HK-2 (cell line): ENCODE measurements around the gene ZNF614.
"Not testable (repeated sequence)": the region's sequence is repeated elsewhere in the genome, so short reads cannot be mapped to it uniquely, and the experiment has no call there.

Source experiments
- DNase-seq: peaks from one replicate; pipeline ENCODE4 v3.0.0-alpha.2; 2018; ENCODE audit not compliant: unreplicated experiment

ZNF614 gene

GRCh38 chr19:52028027-52028779 is at the start of gene ZNF614:
TSS of gene ZNF614 (minus strand) at chr19:52028379. CDS start at chr19:52025745, 2,634 bp downstream.
- DNase-seq, result peak; percentile 87

GRCh38 chr19:52070496-52070895 is 42.3 kb upstream of the ZNF614 start:
- DNase-seq, result no peak

- no peak for DNase-seq
These were observed 41.5 kb upstream of the ZNF614 start for GRCh38 chr19:52069653-52070052.

DNA sequence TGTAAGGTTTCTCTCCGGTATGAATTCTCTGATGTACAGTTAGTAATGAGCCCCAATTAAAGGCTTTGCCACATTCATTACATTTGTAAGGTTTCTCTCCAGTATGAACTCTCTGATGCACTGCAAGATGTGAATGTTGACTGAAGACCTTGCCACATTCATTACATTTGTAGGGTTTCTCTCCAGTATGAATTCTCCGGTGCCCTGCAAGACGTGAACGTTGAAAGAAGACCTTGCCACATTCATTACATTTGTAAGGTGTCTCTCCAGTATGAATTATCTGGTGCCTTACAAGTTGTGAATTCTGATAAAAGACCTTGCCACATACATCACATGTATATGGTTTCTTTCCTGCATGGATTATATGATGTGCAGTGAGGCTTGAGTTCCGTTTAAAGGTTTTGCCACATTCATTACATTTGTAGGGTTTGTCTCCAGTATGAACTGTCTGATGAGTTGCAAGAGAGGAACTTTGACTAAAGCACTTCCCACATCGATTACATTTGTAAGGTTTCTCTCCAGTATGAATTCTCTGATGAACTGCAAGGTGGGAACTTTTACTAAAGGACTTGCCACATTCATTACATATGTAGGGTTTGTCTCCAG is 38.2 kb upstream of the ZNF614 start:
- DNase-seq, result no peak

DNA sequence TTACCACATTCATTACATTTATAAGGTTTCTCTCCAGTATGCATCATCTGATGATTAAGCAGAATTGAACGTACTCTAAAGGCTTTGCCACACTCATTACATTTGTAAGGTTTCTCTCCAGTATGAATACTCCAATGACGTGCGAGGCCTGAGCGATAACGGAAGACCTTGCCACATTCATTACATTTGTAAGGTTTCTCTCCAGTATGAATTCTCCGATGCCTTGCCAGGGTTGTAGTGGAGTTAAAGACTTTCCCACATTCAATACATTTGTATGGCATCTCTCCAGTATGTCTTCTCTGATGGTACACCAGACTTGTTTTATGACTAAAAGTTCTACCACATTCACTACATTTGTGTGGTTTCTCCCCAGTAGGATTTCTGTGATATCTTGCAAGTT is 37.2 kb upstream of the ZNF614 start:
- no peak for DNase-seq

DNA sequence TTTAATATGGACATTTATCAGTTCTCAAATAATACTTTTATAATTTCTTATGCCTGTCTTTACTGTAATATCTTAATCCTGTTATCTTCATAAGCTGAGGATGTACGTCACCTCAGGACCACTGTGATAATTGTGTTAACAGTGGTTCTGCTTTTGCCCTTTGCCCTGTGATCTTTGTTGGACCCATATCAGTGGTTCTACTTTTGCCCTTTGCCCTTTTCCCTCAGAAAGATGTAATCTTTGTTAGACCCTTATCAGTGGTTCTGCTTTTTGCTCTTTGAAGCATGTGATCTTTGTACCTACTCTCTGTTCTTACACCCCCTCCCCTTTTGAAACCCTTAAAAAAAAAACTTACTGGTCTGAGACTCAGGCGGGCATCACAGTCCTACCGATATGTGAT is 28.3 kb upstream of the ZNF614 start:
- DNase-seq, result not testable (repeated sequence)

- not testable (repeated sequence) for DNase-seq
These were observed 23.6 kb upstream of the ZNF614 start for GRCh38 chr19:52051736-52052135.

GRCh38 chr19:52048555-52049501 is 20.6 kb upstream of the ZNF614 start, which contains the start of gene ZNF432:
TSS of gene ZNF432 (minus strand) at chr19:52048838. CDS start at chr19:52046868, 1,970 bp downstream.
- peak; percentile 92 for DNase-seq

DNA sequence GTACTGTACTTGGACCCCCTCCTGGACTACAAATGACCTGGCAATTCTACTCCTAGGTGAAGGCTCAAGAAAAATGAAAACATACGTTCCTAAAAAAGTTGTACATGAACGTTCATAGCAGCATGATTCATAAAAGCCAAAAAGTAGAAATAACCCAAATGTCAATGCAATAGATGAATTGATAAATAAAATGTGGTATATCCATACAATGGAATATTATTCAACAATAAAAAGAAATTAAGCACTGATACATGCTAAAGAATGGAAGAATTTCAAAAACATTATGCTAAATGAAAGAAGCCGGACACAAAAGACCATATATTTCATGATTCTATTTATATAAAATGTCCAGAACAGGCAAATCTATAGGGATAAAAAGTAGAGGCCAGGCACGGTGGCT is 11.0 kb upstream of the ZNF614 start:
- DNase-seq, result no peak

DNA sequence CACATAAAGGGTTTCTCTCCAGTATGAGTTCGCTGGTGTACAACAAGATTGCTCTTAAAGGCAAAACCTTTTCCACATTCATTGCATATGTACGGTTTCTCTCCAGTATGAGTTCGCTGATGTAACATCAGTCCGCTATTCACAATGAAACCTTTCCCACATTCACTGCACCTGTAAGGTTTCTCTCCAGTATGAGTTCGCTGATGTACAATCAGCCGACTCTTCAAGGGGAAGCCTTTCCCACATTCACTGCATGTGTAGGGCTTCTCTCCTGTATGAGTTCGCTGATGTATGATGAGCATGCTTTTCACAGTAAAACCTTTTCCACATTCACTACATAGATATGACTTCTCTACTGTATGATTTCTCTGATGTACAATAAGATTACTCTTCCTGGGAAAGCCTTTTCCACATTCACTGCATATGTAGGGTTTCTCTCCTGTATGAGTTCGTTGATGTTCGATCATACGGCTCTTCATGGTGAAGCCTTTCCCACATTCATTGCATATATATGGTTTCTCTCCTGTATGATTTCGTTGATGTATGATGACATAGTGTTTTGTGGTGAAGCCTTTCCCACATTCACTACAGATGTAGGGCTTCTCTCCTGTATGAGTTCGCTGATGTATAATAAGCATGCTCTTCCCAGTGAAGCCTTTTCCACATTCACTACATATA is 6.0 kb upstream of the ZNF614 start:
- DNase-seq, result no peak

- DNase-seq, result no peak
These were observed 573 bp upstream of the ZNF614 start for GRCh38 chr19:52028780-52029123.

DNA sequence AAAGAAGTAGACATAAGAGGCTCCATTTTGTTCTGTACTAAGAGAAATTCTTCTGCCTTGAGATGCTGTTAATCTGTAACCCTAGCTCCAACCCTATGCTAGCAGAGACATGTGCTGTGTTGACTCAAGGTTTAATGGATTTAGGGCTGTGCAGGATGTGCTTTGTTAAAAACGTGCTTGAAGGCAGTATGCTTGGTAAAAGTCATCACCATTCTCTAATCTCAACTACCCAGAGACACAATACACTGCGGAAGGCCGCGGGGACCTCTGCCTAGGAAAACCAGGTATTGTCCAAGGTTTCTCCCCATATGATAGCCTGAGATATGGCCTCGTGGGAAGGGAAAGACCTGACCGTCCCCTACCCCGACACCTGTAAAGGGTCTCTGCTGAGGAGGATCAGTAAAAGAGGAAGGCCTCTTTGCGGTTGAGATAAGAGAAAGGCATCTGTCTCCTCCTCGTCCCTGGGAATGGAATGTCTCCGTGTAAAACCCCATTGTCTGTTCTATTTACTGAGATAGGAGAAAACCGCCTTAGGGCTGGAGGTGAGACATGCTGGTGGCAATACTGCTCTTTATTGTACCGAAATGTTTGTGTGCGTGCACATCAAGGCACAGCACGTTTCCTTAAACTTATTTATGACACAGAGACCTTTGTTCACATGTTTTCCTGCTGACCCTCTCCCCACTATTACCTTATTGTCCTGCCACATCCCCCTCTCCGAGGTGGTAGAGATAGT is 1.8 kb downstream of the ZNF614 start:
- not testable (repeated sequence) for DNase-seq

DNA sequence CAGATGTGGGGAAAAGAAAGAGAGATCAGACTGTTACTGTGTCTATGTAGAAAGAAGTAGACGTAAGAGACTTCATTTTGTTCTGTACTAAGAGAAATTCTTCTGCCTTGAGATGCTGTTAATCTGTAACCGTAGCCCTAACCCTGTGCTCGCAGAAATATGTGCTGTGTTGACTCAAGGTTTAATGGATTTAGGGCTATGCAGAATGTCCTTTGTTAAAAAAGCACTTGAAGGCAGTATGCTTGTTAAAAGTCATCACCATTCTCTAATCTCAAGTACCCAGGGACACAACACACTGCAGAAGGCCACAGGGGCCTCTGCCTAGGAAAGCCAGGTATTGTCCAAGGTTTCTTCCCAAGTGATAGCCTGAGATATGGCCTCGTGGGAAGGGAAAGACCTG is 3.7 kb downstream of the ZNF614 start:
- not testable (repeated sequence) for DNase-seq

GRCh38 chr19:52022193-52022592 is 6.0 kb downstream of the ZNF614 start:
- DNase-seq, result no peak

DNA sequence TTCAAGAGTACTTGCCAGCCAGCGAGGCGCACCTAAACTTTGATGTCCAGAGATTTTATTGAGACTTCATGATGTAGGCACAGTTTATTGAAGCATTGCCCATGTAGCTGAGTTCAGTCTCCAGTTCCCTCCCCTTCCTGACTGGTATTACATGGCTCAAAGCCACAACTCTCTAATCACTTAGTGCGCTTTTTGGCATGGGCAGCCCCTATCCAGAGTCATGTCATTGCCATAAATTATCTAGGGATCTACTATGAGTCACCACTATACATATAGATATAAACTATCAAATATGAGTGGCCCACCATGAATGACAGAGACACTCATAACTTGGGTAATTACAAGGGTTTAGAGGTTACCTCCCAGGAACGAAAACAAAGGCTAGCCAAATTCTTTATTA is 7.7 kb downstream of the ZNF614 start:
- DNase-seq, result no peak

GRCh38 chr19:52010674-52011073 is 17.5 kb downstream of the ZNF614 start:
- DNase-seq, result no peak

DNA sequence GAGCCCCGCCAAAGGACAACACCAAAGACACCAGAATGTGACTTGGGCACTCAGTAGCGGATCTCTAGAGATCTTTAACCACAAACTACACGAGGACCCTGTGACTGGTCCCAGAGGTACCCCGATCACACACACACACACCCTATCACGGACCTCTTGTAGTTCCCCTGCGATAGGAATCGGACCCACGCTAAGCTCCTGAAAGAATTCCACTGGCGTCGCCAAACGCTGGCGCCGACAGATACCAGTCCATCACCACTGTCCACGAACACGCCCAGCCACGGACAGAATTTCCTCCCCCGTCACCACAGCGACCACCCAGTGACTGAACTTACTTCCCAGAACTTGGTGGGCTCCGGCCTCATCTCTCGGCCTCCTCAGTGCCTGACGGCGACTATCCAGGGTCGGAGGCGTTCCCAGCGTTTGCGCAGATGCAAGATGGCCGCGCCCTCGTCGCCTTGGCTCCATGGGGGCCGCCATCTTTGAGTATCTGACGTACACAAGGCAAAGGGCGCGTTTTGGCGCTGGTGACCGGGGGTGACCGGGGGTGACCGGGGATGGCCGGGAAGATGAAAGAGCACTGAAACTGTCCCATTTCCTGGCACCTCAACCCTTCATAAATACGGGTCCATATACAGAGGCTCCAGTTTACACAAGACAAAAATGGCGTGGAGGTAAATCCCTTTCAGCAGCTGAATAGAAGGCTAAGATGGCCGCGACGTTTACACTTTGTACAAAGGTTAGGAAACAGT is 20.2 kb downstream of the ZNF614 start, which contains the start of gene ZNF615:
TSS of gene ZNF615 (minus strand) at position 406 of the 752 bp plus-strand sequence. CDS start 4,500 bp downstream, outside the sequence.
- peak; percentile 84 for DNase-seq

- DNase-seq, result peak; percentile 15
These were observed 20.8 kb downstream of the ZNF614 start for GRCh38 chr19:52007451-52007805.

GRCh38 chr19:51994048-51994644 is 34.0 kb downstream of the ZNF614 start:
- no peak for DNase-seq

GRCh38 chr19:51993422-51993821 is 34.8 kb downstream of the ZNF614 start:
- no peak for DNase-seq
